Measurements from ENCODE around the gene RELT. TPM values are rescaled to one million over a fixed set of nuclear protein-coding genes. Genes with fewer than 3 reads are reported as not detected.

Gene RELT
- total and polyA plus RNA-seq, 2 donors (not counting 1 experiment from before 2014, with no cell fraction given), result 71.6 to 92.4 TPM

DNA sequence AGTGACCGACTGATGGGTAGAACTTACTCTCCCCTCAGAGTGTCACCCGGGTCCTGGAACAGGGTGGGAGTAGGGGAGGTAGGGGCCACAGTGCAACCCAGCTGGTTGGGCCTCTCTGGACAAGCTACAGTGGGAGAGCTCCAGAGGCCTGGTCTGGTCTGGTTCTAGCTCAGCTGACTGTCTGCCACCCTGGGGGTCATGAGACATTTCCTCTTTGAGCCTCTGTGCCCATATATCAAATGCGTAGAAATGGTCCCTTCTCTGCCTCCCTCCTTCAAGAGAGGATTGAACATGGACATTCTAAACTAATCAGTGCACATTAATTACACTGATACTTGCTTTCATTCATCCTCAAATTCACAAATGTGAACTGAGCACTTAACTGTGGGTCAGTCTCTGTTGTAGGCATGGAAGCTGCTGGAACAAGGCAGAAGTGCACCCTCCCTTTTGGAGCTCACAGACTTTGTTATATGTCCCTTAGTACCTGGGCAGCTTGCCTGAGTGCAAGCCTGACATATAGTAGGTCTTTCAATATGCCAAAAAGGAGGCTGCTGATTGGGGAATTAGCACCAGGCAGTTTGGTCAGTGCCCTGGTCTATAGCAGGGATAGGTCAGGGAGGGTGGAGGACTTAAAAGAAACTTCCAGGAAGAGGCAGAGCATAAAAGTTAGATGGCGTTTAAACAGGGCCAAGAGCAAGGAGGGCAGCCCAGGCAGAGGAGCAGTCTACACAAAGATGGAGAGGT is 42.4 kb upstream of the RELT start:
- Mint-ChIP-seq H3K27me3 (no peaks in the 10 kb centered on the region), H3K4me1 (no peaks in the 10 kb centered on the region), H3K9me3 (ENCODE audit: insufficient read depth) (no peaks in the 10 kb centered on the region), H3K4me3 (no peak overlapping the region), H3K27ac (no peak overlapping the region)
- WGBS (ENCODE audit: insufficient coverage), result 92% methylated on average over 1 of the region's 4 CpGs
- Histone ChIP-seq H3K9me3 (ENCODE audit: control extremely low read depth in 1 of 3, control insufficient read depth in 2 of 3, insufficient read depth in 1 of 3, low read length in 2 of 3) (no peaks in the 10 kb centered on the region), H3K79me2 (ENCODE audit: control insufficient read depth, insufficient read depth, low read length) (no peaks in the 10 kb centered on the region), H3K9ac (ENCODE audit: low read length) (no peak overlapping the region), H3K27ac (ENCODE audit: low read length in 2 of 2) (no peak overlapping the region), H3K4me3 (ENCODE audit: control extremely low read depth in 1 of 5, extremely low read depth in 1 of 5, insufficient read depth in 1 of 5, low read depth in 2 of 5, low read length in 4 of 5) (no peak overlapping the region), H2AFZ (ENCODE audit: insufficient read depth, low read depth, low read length, poor library complexity, severe bottlenecking) (no peak overlapping the region), H3K4me2 (replicated peaks; ENCODE audit: low read depth, low read length, poor library complexity, severe bottlenecking) (no peak overlapping the region), H3K27me3 (replicated peaks in 1 of 4; ENCODE audit: control extremely low read depth in 1 of 4, control insufficient read depth in 3 of 4, insufficient read depth in 4 of 4, low read length in 3 of 4) (peaks cover 0 to 8% (median 2%) of the 10 kb centered on the region in 4 experiments), H4K20me1 (ENCODE audit: control insufficient read depth, insufficient read depth, low read length, poor library complexity, severe bottlenecking) (no peaks in the 10 kb centered on the region), H3K4me1 (ENCODE audit: control insufficient read depth in 2 of 2, insufficient read depth in 2 of 2, low read length in 2 of 2) (no peaks in the 10 kb centered on the region), H3K36me3 (replicated peaks in 1 of 2; ENCODE audit: control extremely low read depth in 1 of 2, control insufficient read depth in 1 of 2, extremely low read depth in 1 of 2, insufficient read depth in 2 of 2, low read length in 1 of 2) (no peaks in the 10 kb centered on the region)
- ChIA-PET POLR2A (no interaction called here), CTCF (interaction anchor here (1.4 to 6.5 kb wide), 5 partner anchors 10 to 313 kb away, joined by 3 to 157 read pairs (median 45); partner anchors contain the start of gene ARHGEF17)
- ATAC-seq (ENCODE audit: low read depth) (no peak), DNase-seq (no peak)
- intact Hi-C loops (cut with micrococcal nuclease), result no loop called here
- TF ChIP-seq, protein P1, sequence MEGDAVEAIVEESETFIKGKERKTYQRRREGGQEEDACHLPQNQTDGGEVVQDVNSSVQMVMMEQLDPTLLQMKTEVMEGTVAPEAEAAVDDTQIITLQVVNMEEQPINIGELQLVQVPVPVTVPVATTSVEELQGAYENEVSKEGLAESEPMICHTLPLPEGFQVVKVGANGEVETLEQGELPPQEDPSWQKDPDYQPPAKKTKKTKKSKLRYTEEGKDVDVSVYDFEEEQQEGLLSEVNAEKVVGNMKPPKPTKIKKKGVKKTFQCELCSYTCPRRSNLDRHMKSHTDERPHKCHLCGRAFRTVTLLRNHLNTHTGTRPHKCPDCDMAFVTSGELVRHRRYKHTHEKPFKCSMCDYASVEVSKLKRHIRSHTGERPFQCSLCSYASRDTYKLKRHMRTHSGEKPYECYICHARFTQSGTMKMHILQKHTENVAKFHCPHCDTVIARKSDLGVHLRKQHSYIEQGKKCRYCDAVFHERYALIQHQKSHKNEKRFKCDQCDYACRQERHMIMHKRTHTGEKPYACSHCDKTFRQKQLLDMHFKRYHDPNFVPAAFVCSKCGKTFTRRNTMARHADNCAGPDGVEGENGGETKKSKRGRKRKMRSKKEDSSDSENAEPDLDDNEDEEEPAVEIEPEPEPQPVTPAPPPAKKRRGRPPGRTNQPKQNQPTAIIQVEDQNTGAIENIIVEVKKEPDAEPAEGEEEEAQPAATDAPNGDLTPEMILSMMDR (IDR thresholded peaks at IDR 0.05), result no peak
- TF ChIP-seq EZH2 (IDR thresholded peaks at IDR 0.05; ENCODE audit: borderline replicate concordance, insufficient read depth, low read depth, low read length, poor library complexity, severe bottlenecking), result no peak
